ENCODE data around the gene NEIL1. TPM values are rescaled to one million over a fixed set of nuclear protein-coding genes. Genes with fewer than 3 reads are reported as not detected.

Gene NEIL1
- total and polyA plus RNA-seq, 10 of the 15 experiments (the other 5 are each of a cell fraction or from before 2014, with no cell fraction given) = 0.10 to 2.3 (median 0.66) TPM

DNA sequence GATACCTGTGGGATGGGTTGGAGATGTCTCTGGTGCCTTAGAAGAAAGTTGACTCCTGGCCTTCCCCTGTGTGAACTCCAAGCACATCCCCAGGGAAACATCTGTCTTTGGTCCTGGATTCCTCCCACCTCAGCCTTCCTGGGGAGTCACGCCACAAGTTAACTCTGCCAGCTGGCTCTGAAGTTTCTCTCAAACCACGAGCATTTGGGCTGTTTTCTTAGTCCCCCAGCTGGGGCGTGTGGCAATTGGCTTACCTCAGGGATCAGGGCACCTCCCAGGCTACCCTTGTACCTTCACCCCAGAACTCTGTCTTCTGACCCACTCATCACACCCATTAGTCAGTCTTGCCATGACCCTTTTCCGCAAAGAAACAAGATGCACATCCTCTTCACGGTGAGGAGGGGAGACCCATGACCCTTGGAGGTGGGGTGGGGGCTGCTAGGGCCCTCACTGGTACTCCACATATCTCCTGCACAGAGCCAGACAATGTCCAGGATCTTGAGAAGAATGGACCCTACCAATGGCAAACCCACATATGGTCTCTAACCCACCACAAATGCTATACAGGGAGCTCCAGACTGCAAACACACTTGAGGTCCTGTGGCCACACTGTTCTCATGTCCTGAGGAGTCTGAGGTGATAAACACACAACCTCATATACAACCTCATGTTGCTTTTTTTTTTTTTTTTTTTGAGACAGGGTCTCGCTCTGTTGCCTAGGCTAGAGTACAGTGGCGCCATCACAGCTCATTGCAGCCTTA, 3.9 kb downstream of the NEIL1 start:
- in situ Hi-C loops (cut with MboI) = no loop called here
- CTCF ChIA-PET = no interaction called here
- BruUV-seq (replicated peaks) = TSS peak; percentile 21
- POLR2A ChIA-PET = interaction anchor here (0.6 kb wide), 1 partner anchor 271 kb away, joined by 4 read pairs; no protein-coding TSS in a partner anchor
- 72% methylated on average over 7 of the region's 7 CpGs for WGBS (ENCODE audit: insufficient coverage, insufficient replicate concordance, low lambda C conversion rate, missing lambda C conversion rate)
- peaks cover 23% of the 10 kb centered on the region for H3K4me1 ChIP-seq (ENCODE audit: control insufficient read depth, insufficient read depth, low read length)
- ATAC-seq (no peak), DNase-seq (ENCODE audit: low read depth, low spot score) (no peak), FAIRE-seq (no peak)
- H3K9ac ChIP-seq (ENCODE audit: control insufficient read depth, insufficient read depth, low read length) = no peak overlapping the region
- no peak overlapping the region for H3K4me3 ChIP-seq
- peaks cover 15% of the 10 kb centered on the region; the same call in 2 of the 3 replicates for H3K9me3 ChIP-seq (replicated peaks; ENCODE audit: control insufficient read depth, insufficient read depth, low read length)
- no peaks in the 10 kb centered on the region for H3K36me3 ChIP-seq (ENCODE audit: control insufficient read depth in 2 of 2, insufficient read depth in 2 of 2, low read length in 1 of 2)
- H3K27ac ChIP-seq (ENCODE audit: control insufficient read depth, insufficient read depth) = no peak overlapping the region
- H3K79me2 ChIP-seq (ENCODE audit: control insufficient read depth, insufficient read depth, low read length) = no peaks in the 10 kb centered on the region
- intact Hi-C loops (cut with micrococcal nuclease; ENCODE audit: unreplicated experiment) = no loop called here
- no peak overlapping the region for H3K4me2 ChIP-seq (ENCODE audit: control insufficient read depth, insufficient read depth)
- SMC1A ChIA-PET (ENCODE audit: uncharacterized antibody, unreplicated experiment) = no interaction called here
- RAD21 ChIA-PET (ENCODE audit: unreplicated experiment) = no interaction called here
- no peaks in the 10 kb centered on the region for H4K20me1 ChIP-seq (ENCODE audit: control insufficient read depth, insufficient read depth)
- H3K27me3 ChIP-seq (replicated peaks in 1 of 2; ENCODE audit: control insufficient read depth in 2 of 2, insufficient read depth in 2 of 2, low read length in 1 of 2) = peaks cover 4 to 11% of the 10 kb centered on the region in 2 experiments
- no peak overlapping the region for H2AFZ ChIP-seq (ENCODE audit: control insufficient read depth, low read depth, low read length)
- TF ChIP-seq BRCA1 (IDR thresholded peaks at IDR 0.05; ENCODE audit: low read depth, low read length) = no peak
- TF ChIP-seq HDAC2 (IDR thresholded peaks at IDR 0.05) = no peak
- no peak for TF ChIP-seq MTA3 (IDR thresholded peaks at IDR 0.05; ENCODE audit: borderline replicate concordance, low read length)
- TF ChIP-seq, protein P1, sequence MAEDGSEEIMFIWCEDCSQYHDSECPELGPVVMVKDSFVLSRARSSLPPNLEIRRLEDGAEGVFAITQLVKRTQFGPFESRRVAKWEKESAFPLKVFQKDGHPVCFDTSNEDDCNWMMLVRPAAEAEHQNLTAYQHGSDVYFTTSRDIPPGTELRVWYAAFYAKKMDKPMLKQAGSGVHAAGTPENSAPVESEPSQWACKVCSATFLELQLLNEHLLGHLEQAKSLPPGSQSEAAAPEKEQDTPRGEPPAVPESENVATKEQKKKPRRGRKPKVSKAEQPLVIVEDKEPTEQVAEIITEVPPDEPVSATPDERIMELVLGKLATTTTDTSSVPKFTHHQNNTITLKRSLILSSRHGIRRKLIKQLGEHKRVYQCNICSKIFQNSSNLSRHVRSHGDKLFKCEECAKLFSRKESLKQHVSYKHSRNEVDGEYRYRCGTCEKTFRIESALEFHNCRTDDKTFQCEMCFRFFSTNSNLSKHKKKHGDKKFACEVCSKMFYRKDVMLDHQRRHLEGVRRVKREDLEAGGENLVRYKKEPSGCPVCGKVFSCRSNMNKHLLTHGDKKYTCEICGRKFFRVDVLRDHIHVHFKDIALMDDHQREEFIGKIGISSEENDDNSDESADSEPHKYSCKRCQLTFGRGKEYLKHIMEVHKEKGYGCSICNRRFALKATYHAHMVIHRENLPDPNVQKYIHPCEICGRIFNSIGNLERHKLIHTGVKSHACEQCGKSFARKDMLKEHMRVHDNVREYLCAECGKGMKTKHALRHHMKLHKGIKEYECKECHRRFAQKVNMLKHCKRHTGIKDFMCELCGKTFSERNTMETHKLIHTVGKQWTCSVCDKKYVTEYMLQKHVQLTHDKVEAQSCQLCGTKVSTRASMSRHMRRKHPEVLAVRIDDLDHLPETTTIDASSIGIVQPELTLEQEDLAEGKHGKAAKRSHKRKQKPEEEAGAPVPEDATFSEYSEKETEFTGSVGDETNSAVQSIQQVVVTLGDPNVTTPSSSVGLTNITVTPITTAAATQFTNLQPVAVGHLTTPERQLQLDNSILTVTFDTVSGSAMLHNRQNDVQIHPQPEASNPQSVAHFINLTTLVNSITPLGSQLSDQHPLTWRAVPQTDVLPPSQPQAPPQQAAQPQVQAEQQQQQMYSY (CRISPR knock-in tag; IDR thresholded peaks at IDR 0.05) = no peak
- TF ChIP-seq, protein P2, sequence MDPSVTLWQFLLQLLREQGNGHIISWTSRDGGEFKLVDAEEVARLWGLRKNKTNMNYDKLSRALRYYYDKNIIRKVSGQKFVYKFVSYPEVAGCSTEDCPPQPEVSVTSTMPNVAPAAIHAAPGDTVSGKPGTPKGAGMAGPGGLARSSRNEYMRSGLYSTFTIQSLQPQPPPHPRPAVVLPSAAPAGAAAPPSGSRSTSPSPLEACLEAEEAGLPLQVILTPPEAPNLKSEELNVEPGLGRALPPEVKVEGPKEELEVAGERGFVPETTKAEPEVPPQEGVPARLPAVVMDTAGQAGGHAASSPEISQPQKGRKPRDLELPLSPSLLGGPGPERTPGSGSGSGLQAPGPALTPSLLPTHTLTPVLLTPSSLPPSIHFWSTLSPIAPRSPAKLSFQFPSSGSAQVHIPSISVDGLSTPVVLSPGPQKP (IDR thresholded peaks at IDR 0.05; ENCODE audit: low read depth, low read length) = no peak
- TF ChIP-seq ZNF622 (IDR thresholded peaks at IDR 0.05) = no peak
- TF ChIP-seq, protein P3, sequence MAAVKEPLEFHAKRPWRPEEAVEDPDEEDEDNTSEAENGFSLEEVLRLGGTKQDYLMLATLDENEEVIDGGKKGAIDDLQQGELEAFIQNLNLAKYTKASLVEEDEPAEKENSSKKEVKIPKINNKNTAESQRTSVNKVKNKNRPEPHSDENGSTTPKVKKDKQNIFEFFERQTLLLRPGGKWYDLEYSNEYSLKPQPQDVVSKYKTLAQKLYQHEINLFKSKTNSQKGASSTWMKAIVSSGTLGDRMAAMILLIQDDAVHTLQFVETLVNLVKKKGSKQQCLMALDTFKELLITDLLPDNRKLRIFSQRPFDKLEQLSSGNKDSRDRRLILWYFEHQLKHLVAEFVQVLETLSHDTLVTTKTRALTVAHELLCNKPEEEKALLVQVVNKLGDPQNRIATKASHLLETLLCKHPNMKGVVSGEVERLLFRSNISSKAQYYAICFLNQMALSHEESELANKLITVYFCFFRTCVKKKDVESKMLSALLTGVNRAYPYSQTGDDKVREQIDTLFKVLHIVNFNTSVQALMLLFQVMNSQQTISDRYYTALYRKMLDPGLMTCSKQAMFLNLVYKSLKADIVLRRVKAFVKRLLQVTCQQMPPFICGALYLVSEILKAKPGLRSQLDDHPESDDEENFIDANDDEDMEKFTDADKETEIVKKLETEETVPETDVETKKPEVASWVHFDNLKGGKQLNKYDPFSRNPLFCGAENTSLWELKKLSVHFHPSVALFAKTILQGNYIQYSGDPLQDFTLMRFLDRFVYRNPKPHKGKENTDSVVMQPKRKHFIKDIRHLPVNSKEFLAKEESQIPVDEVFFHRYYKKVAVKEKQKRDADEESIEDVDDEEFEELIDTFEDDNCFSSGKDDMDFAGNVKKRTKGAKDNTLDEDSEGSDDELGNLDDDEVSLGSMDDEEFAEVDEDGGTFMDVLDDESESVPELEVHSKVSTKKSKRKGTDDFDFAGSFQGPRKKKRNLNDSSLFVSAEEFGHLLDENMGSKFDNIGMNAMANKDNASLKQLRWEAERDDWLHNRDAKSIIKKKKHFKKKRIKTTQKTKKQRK (IDR thresholded peaks at IDR 0.05; ENCODE audit: low read depth, low read length) = no peak
- TF ChIP-seq HDAC6 (IDR thresholded peaks at IDR 0.05; ENCODE audit: unreplicated experiment) = no peak
- no peak for TF ChIP-seq YBX1 (IDR thresholded peaks at IDR 0.05)
- TF ChIP-seq NBN (IDR thresholded peaks at IDR 0.05) = no peak
- TF ChIP-seq ATF7 (IDR thresholded peaks at IDR 0.05; ENCODE audit: low read depth) = no peak
- TF ChIP-seq ZSCAN29 (IDR thresholded peaks at IDR 0.05) = no peak
- TF ChIP-seq STAT1 (conservative IDR thresholded peaks at IDR 0.05) = no peak
- TF ChIP-seq KDM1A (IDR thresholded peaks at IDR 0.05; ENCODE audit: borderline replicate concordance) = no peak
- TF ChIP-seq SIN3A (IDR thresholded peaks at IDR 0.05; ENCODE audit: low read depth, low read length) = no peak
- TF ChIP-seq NFYB (IDR thresholded peaks at IDR 0.05; ENCODE audit: insufficient read depth, low read depth, low read length) = no peak
- no peak for TF ChIP-seq ZNF384 (IDR thresholded peaks at IDR 0.05; ENCODE audit: borderline replicate concordance, low read depth, low read length)
- TF ChIP-seq IKZF1 (conservative IDR thresholded peaks at IDR 0.05) = no peak
